ENCODE measurements around the gene EPHA4.

- TF ChIP-seq TAF1 (IDR thresholded peaks at IDR 0.05; ENCODE audit: low read depth, low read length) (no peak), POLR2A (IDR thresholded peaks at IDR 0.05; ENCODE audit: low read depth, low read length) (no peak), POLR2AphosphoS5 (IDR thresholded peaks at IDR 0.05; ENCODE audit: low read depth, low read length) (no peak), POU2F2 (IDR thresholded peaks at IDR 0.05; ENCODE audit: low read depth, low read length) (no peak), SPI1 (IDR thresholded peaks at IDR 0.05; ENCODE audit: low read depth, low read length) (no peak)
Observed at GRCh38 chr2:221423210-221423804, 148.8 kb downstream of the EPHA4 start.
